H1 (cell line): ENCODE measurements around the gene INCENP. TPM values are rescaled to one million over a fixed set of nuclear protein-coding genes. Genes with fewer than 3 reads are reported as not detected.
A peak's percentile ranks its signal among the peaks of the same experiment; 100 is the strongest.

Experiments
- CTCF ChIA-PET: fragments of 300-600 bp; sonication (Branson Sonifier 250); formaldehyde crosslinking; loops from one replicate; lab custom pipeline; 2021; ENCODE audit not compliant: partially characterized antibody; lab: Charles Lee
- POLR2A ChIA-PET: fragments of 300-600 bp; sonication (Branson Sonifier 250); formaldehyde crosslinking; loops from one replicate; lab custom pipeline; 2021; ENCODE audit warnings: inconsistent platforms; ENCODE audit not compliant: partially characterized antibody; lab: Charles Lee
- DNase-seq, 2 experiments: peaks; one replicate each; pipeline versions ENCODE4 v3.0.0 to v3.0.0-alpha.2; 2010 to 2022; ENCODE audit warnings: low spot score in 2 of 2, low read depth in 1 of 2, mixed read lengths in 1 of 2
- FAIRE-seq: peaks from 2 replicates; lab custom pipeline; 2011; peaks lifted over from hg19 to GRCh38; lab: Jason Lieb, UNC
- H2AFZ ChIP-seq: 2 replicates; pipeline ENCODE4 v1.8.1; 2012; ENCODE audit warnings: low read length, inconsistent platforms
- H2AK5ac ChIP-seq: 2 replicates; pipeline ENCODE4 v1.6.1; 2013; ENCODE audit warnings: low read depth, low read length
- H2BK120ac ChIP-seq: replicated peaks from 2 replicates; pipeline ENCODE3; 2013; ENCODE audit warnings: low read depth, low read length, inconsistent platforms
- H2BK12ac ChIP-seq: 2 replicates; pipeline ENCODE4 v1.6.1; 2013; ENCODE audit warnings: low read depth, low read length
- H2BK15ac ChIP-seq: 2 replicates; pipeline ENCODE4 v1.6.1; 2013; ENCODE audit warnings: low read length
- H2BK20ac ChIP-seq: 2 replicates; pipeline ENCODE4 v1.6.1; 2013; ENCODE audit warnings: low read length
- H2BK5ac ChIP-seq: 2 replicates; pipeline ENCODE4 v1.6.1; 2013; ENCODE audit warnings: low read depth, low read length
- H3K14ac ChIP-seq: 2 replicates; pipeline ENCODE4 v1.6.1; 2013; ENCODE audit warnings: inconsistent platforms; ENCODE audit not compliant: insufficient read length
- H3K18ac ChIP-seq: 2 replicates; pipeline ENCODE4 v1.6.1; 2013; ENCODE audit warnings: low read length; ENCODE audit errors: extremely low read depth
- H3K23ac ChIP-seq: 2 replicates; pipeline ENCODE4 v1.6.1; 2013; ENCODE audit warnings: inconsistent platforms; ENCODE audit not compliant: insufficient read length
- H3K23me2 ChIP-seq: 2 replicates; pipeline ENCODE4 v1.6.1; 2013; ENCODE audit warnings: low read depth, low read length
- H3K27ac ChIP-seq: 2 replicates; pipeline ENCODE4 v1.6.1; 2011; ENCODE audit warnings: low read depth, low read length, inconsistent platforms
- H3K27me3 ChIP-seq, 4 experiments: replicated peaks in 1 of 4; 1 replicate in 1 of 4; 2 replicates in 3 of 4; pipeline versions ENCODE4 v1.6.1 to v1.8.1; 2011 to 2013; ENCODE audit warnings: low read length in 3 of 4, mild to moderate bottlenecking in 3 of 4, inconsistent platforms in 2 of 4, mixed read lengths in 2 of 4, moderate library complexity in 1 of 4; ENCODE audit not compliant: control insufficient read depth in 3 of 4, insufficient read depth in 3 of 4; ENCODE audit errors: extremely low read depth in 1 of 4
- H3K36me3 ChIP-seq, 4 experiments: 2 replicates each; pipeline versions ENCODE4 v1.6.1 to v1.8.1; 2011 to 2013; ENCODE audit warnings: mild to moderate bottlenecking in 4 of 4, low read length in 3 of 4, moderate library complexity in 2 of 4, control low read depth in 1 of 4, inconsistent platforms in 1 of 4; ENCODE audit not compliant: insufficient read depth in 4 of 4, control insufficient read depth in 2 of 4
- H3K4ac ChIP-seq: replicated peaks from 2 replicates; pipeline ENCODE3; 2013; ENCODE audit warnings: low read length, low read depth, mixed read lengths, inconsistent platforms; ENCODE audit not compliant: insufficient read length
- H3K4me1 ChIP-seq, 4 experiments: replicated peaks in 1 of 4; 1 replicate in 1 of 4; 2 replicates in 3 of 4; pipeline versions ENCODE4 v1.6.1 to v1.8.1; 2011 to 2013; ENCODE audit warnings: low read length in 3 of 4, inconsistent platforms in 2 of 4, mixed read lengths in 1 of 4; ENCODE audit not compliant: insufficient read depth in 4 of 4, control insufficient read depth in 3 of 4
- H3K4me2 ChIP-seq, 2 experiments: 2 replicates each; pipeline versions ENCODE4 v1.6.1 to v1.8.1; 2011 to 2013; ENCODE audit warnings: low read depth in 2 of 2, low read length in 2 of 2, control low read depth in 1 of 2, inconsistent platforms in 1 of 2, mild to moderate bottlenecking in 1 of 2; ENCODE audit not compliant: insufficient read depth in 1 of 2
- H3K4me3 ChIP-seq, 4 experiments: fragments of 200-600, 300-600 bp in 1 of 4; sonication (generic), shearing (Covaris generic), sonication (Bioruptor Twin) in 1 of 4; 2 replicates each; pipeline versions ENCODE4 v1.5.1 to v1.8.1; 2011 to 2016; ENCODE audit warnings: low read length in 4 of 4, low read depth in 3 of 4, control low read depth in 2 of 4, inconsistent platforms in 2 of 4, mild to moderate bottlenecking in 2 of 4, mixed read lengths in 1 of 4, moderate library complexity in 1 of 4; ENCODE audit not compliant: insufficient read depth in 2 of 4; ENCODE audit errors: extremely low read depth in 1 of 4
- H3K56ac ChIP-seq: replicated peaks from 2 replicates; pipeline ENCODE3; 2013; ENCODE audit warnings: low read depth, mild to moderate bottlenecking, mixed read lengths, low read length, inconsistent platforms; ENCODE audit not compliant: insufficient read length
- H3K79me1 ChIP-seq: 2 replicates; pipeline ENCODE4 v1.6.1; 2013; ENCODE audit warnings: low read depth, low read length, control low read depth
- H3K79me2 ChIP-seq, 2 experiments: 2 replicates each; pipeline versions ENCODE4 v1.6.1 to v1.8.1; 2012 to 2013; ENCODE audit warnings: low read length in 2 of 2, mild to moderate bottlenecking in 2 of 2, inconsistent platforms in 1 of 2; ENCODE audit not compliant: insufficient read depth in 2 of 2, control insufficient read depth in 1 of 2
- H3K9ac ChIP-seq, 4 experiments: replicated peaks in 1 of 4; 1 replicate in 1 of 4; 2 replicates in 3 of 4; pipeline versions ENCODE4 v1.6.1 to v1.8.1; 2011 to 2013; ENCODE audit warnings: low read depth in 3 of 4, low read length in 3 of 4, control low read depth in 2 of 4, mild to moderate bottlenecking in 2 of 4, moderate library complexity in 2 of 4, inconsistent platforms in 1 of 4; ENCODE audit errors: extremely low read depth in 1 of 4
- H3K9me3 ChIP-seq, 2 experiments: 2 replicates each; pipeline versions ENCODE4 v1.6.1 to v1.8.1; 2012 to 2013; ENCODE audit warnings: mild to moderate bottlenecking in 2 of 2, moderate library complexity in 2 of 2, control low read depth in 1 of 2, inconsistent platforms in 1 of 2, low read depth in 1 of 2, low read length in 1 of 2, mixed read lengths in 1 of 2; ENCODE audit not compliant: insufficient read depth in 2 of 2
- H4K20me1 ChIP-seq, 2 experiments: replicated peaks in 1 of 2; 2 replicates each; pipeline versions ENCODE3 to v1.8.1; 2011 to 2013; ENCODE audit warnings: inconsistent platforms in 2 of 2, low read length in 2 of 2, mild to moderate bottlenecking in 1 of 2; ENCODE audit not compliant: insufficient read depth in 2 of 2, control insufficient read depth in 1 of 2
- H4K5ac ChIP-seq: 2 replicates; pipeline ENCODE4 v1.6.1; 2013; ENCODE audit warnings: low read length, low read depth, mixed read lengths, inconsistent platforms; ENCODE audit not compliant: insufficient read length
- H4K8ac ChIP-seq: 2 replicates; pipeline ENCODE4 v1.8.0; 2013; ENCODE audit warnings: mild to moderate bottlenecking, moderate library complexity, low read length, inconsistent platforms; ENCODE audit not compliant: insufficient read depth; ENCODE audit errors: extremely low read depth
- H4K91ac ChIP-seq: replicated peaks from 2 replicates; pipeline ENCODE3; 2013; ENCODE audit warnings: low read length, mixed read lengths, inconsistent platforms; ENCODE audit not compliant: insufficient read length
- CHD2 ChIP-seq: IDR thresholded peaks from 2 replicates; pipeline ENCODE4 v1.6.1; 2012; ENCODE audit warnings: low read length, improper control_type of control experiment
- WGBS, 2 experiments: shearing (Covaris generic) in 1 of 2; methylation state at CpG; one replicate each; pipeline versions ENCODE4 v1.1.6 to v1.1.7; 2013 to 2015; ENCODE audit warnings: low lambda C conversion rate in 2 of 2, mixed read lengths in 2 of 2, inconsistent platforms in 1 of 2, low coverage in 1 of 2, missing lambda C conversion rate in 1 of 2; ENCODE audit not compliant: insufficient replicate concordance in 2 of 2, insufficient coverage in 1 of 2, insufficient read length in 1 of 2; ENCODE audit errors: extremely low coverage in 1 of 2, missing lambda C conversion rate in 1 of 2; 5-methylcytosine and 5-hydroxymethylcytosine counted together
- polyA plus RNA-seq, 7 experiments: library from polyadenylated mRNA; depleted of rRNA in 3 of 7; stranded (reverse) in 5 of 7; unstranded in 2 of 7; fragments of >200 nt in 5 of 7; fragments of 200-250 nt in 2 of 7; gene quantifications; 1 replicate in 5 of 7; 2 replicates in 1 of 7; 4 replicates in 1 of 7; pipeline versions ENCODE4 v1.2.1 to v1.2.3, GENCODE V29; 2011 to 2013; ENCODE audit warnings: missing spikeins in 2 of 7, mixed read lengths in 2 of 7
- total RNA-seq: library from RNA; stranded (reverse); fragmentation: NEBNext Ultra II Directional; extraction: Animal tissue kit (Norgen Biotek cat#: 25700); gene quantifications from 2 replicates; pipeline ENCODE4 v1.2.1, GENCODE V29; 2021

Gene INCENP
- total and polyA plus RNA-seq, 2 of the 8 experiments (the other 6 are each of a cell fraction or from before 2014, with no cell fraction given): 25.4 to 132 TPM

DNA sequence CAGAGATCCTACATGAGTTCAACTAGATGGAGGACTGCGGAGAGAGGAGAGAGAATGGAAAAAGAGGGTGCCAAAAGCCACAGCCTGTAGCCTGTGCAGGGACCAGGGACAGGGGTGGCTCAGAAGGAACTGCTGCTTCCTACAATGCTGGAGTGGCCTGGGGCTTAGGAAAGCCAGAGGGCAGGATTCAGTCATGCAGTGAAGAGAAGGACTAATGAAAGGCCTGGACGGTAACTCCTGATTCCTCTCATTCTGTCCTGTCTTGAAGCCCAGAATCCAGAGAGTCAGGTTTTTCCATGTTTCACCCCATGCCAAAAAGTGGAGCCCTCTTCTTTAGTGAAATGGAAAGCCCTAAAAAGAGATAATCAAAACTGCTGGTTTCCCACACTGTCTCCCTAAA, 48.4 kb upstream of the INCENP start:
- H4K91ac ChIP-seq: no peak overlapping the region
- no peak for FAIRE-seq
- 94% methylated on average over 2 of the region's 2 CpGs; no CpG with 5 or more reads in 1 of the 2 experiments for WGBS, 2 experiments

More for the DNA sequence above, 48.4 kb upstream of the INCENP start:
- Histone ChIP-seq H3K9me3 (no peaks in the 10 kb centered on the region), H3K4me3 (no peak overlapping the region), H3K9ac (no peak overlapping the region), H3K27me3 (no peaks in the 10 kb centered on the region), H3K18ac (no peak overlapping the region), H2BK15ac (no peak overlapping the region), H3K27ac (no peak overlapping the region), H3K23ac (no peak overlapping the region), H3K14ac (no peak overlapping the region), H2BK5ac (no peak overlapping the region), H3K4me1 (no peaks in the 10 kb centered on the region), H3K4ac (no peak overlapping the region), H3K79me2 (no peaks in the 10 kb centered on the region), H2AFZ (0 out of 2 replicates have a peak overlapping the region, but pooled peaks have one; percentile 26), H2BK20ac (no peak overlapping the region), H4K8ac (no peak overlapping the region), H3K4me2 (no peak overlapping the region), H2BK12ac (no peak overlapping the region), H3K79me1 (no peaks in the 10 kb centered on the region), H2BK120ac (no peak overlapping the region), H4K5ac (no peak overlapping the region), H4K20me1 (no peaks in the 10 kb centered on the region), H2AK5ac (0 out of 2 replicates have a peak overlapping the region, but pooled peaks have one; percentile 65), H3K23me2 (no peaks in the 10 kb centered on the region), H3K36me3 (no peaks in the 10 kb centered on the region), H3K56ac (no peak overlapping the region)
- TF ChIP-seq CHD2: no peak
- ChIA-PET CTCF (interaction anchor here (10.0 kb wide), 1 partner anchor 176 kb away, joined by 198 read pairs; no protein-coding TSS in a partner anchor), POLR2A (interaction anchor here (1.0 kb wide), 1 partner anchor 108 kb away, joined by 3 read pairs; the partner anchor contains the start of gene FTH1)
- DNase-seq: no peak
